Sigmoid colon (tissue), 4 donors: ENCODE measurements around the gene NSMCE3.

Experiments used
- CTCF ChIP-seq, 4 experiments: fragments of 450-650 bp in 3 of 4; fragments of 200-600 bp in 1 of 4; IDR thresholded peaks; one replicate each; pipeline ENCODE4 v1.5.1; 2016 to 2019; ENCODE audit warnings: antibody characterized with exemption in 4 of 4, mild to moderate bottlenecking in 3 of 4, moderate library complexity in 2 of 4
- EP300 ChIP-seq, 4 donors: sonication (generic); formaldehyde crosslinking; IDR thresholded peaks; one replicate each; pipeline ENCODE4 v1.6.1; 2017; ENCODE audit warnings: antibody characterized with exemption in 4 of 4
- POLR2A ChIP-seq, 2 donors: fragments of 450-650 bp; IDR thresholded peaks; one replicate each; pipeline ENCODE4 v1.6.1; 2016; ENCODE audit warnings: antibody characterized with exemption in 2 of 2, mild to moderate bottlenecking in 2 of 2, moderate library complexity in 2 of 2

- TF ChIP-seq POLR2A (IDR thresholded peaks at IDR 0.05), result no peak
- TF ChIP-seq CTCF (IDR thresholded peaks at IDR 0.05), result no peak
- TF ChIP-seq EP300 (IDR thresholded peaks at IDR 0.05), result no peak
Measured at GRCh38 chr15:29289173-29289572, 19.6 kb upstream of the NSMCE3 start.
